ENCODE data around the gene TMEM87B.
A peak's percentile ranks its signal among the peaks of the same experiment; 100 is the strongest.

TMEM87B gene

GRCh38 chr2:112054847-112055729 is at the start of gene TMEM87B:
TMEM87B (plus strand) TSS chr2:112055269; CDS start chr2:112055592, 323 bp downstream.
- DNase-seq: peak; percentile 73

GRCh38 chr2:112005406-112006075 is 49.5 kb upstream of the TMEM87B start:
- DNase-seq: no peak

- no peak for DNase-seq
Observed at GRCh38 chr2:112006076-112006410, 49.0 kb upstream of the TMEM87B start.

- DNase-seq: no peak
Observed at GRCh38 chr2:112007493-112007892, 47.6 kb upstream of the TMEM87B start.

- DNase-seq: no peak
Observed at GRCh38 chr2:112008910-112009485, 46.1 kb upstream of the TMEM87B start.

GRCh38 chr2:112010751-112011150 is 44.3 kb upstream of the TMEM87B start:
- DNase-seq: no peak

- DNase-seq: no peak
Observed at GRCh38 chr2:112012556-112012955, 42.5 kb upstream of the TMEM87B start.

GRCh38 chr2:112018846-112019245 is 36.2 kb upstream of the TMEM87B start:
- DNase-seq: no peak

- DNase-seq: no peak
Observed at GRCh38 chr2:112019569-112019982, 35.5 kb upstream of the TMEM87B start.

- no peak for DNase-seq
Observed at GRCh38 chr2:112020561-112020960, 34.5 kb upstream of the TMEM87B start.

- no peak for DNase-seq
Observed at GRCh38 chr2:112021290-112021689, 33.8 kb upstream of the TMEM87B start.

GRCh38 chr2:112021781-112022231 is 33.3 kb upstream of the TMEM87B start:
- DNase-seq: no peak

GRCh38 chr2:112023707-112024106 is 31.4 kb upstream of the TMEM87B start:
- no peak for DNase-seq

- DNase-seq: no peak
Observed at GRCh38 chr2:112024231-112024630, 30.8 kb upstream of the TMEM87B start.

- no peak for DNase-seq
Observed at GRCh38 chr2:112024896-112025491, 30.1 kb upstream of the TMEM87B start.

- DNase-seq: no peak
Observed at GRCh38 chr2:112026509-112026908, 28.6 kb upstream of the TMEM87B start.

GRCh38 chr2:112027767-112028166 is 27.3 kb upstream of the TMEM87B start:
- DNase-seq: no peak

- DNase-seq: no peak
Observed at GRCh38 chr2:112029164-112029563, 25.9 kb upstream of the TMEM87B start.

- no peak for DNase-seq
Observed at GRCh38 chr2:112031473-112032223, 23.4 kb upstream of the TMEM87B start.

- no peak for DNase-seq
Observed at GRCh38 chr2:112032224-112032586, 22.9 kb upstream of the TMEM87B start.

GRCh38 chr2:112032689-112033465 is 22.2 kb upstream of the TMEM87B start:
- no peak for DNase-seq

GRCh38 chr2:112033600-112033999 is 21.5 kb upstream of the TMEM87B start:
- no peak for DNase-seq
